Adrenal gland (tissue), 5 donors: ENCODE results near the gene SYNJ2.

Experiments
- POLR2A ChIP-seq, 2 donors: fragments of 450-650 bp; IDR thresholded peaks; one replicate each; pipeline ENCODE4 v1.6.1; 2017; ENCODE audit warnings: antibody characterized with exemption in 2 of 2, mild to moderate bottlenecking in 2 of 2, moderate library complexity in 1 of 2
- TF ChIP-seq, protein P1 (sequence below), 6 experiments: fragments of 450-650 bp in 4 of 6; fragments of 200-600 bp in 2 of 6; sonication (generic) in 1 of 6; IDR thresholded peaks; 1 replicate in 5 of 6; 2 replicates in 1 of 6; pipeline versions ENCODE4 v1.5.1 to v1.8.0; 2016 to 2021; ENCODE audit warnings: antibody characterized with exemption in 6 of 6, mild to moderate bottlenecking in 2 of 6, moderate library complexity in 1 of 6
- donor health status: DM: no; HTN: no; CAD: no.

DNA sequence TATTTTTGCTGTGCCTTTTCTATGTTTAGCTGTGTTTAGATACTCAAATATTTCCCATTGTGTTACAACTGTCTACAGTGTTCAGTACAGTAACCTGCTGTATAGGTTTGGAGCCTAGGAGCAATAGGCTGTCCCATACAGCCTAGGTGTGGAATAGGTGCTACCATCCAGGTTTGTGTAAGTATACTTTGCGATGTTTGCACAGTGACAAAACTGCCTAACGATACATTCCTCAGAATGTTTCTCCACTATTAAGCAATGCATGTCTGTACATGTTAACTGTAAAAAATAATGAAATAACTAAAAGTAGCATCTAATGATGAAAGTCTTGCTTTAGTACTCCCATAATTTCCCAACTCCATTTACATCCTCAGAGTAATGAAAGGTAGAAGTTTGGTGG lies 140.4 kb downstream of the SYNJ2 start:
- TF ChIP-seq POLR2A (IDR thresholded peaks at IDR 0.05) = no peak
- TF ChIP-seq, protein P1, sequence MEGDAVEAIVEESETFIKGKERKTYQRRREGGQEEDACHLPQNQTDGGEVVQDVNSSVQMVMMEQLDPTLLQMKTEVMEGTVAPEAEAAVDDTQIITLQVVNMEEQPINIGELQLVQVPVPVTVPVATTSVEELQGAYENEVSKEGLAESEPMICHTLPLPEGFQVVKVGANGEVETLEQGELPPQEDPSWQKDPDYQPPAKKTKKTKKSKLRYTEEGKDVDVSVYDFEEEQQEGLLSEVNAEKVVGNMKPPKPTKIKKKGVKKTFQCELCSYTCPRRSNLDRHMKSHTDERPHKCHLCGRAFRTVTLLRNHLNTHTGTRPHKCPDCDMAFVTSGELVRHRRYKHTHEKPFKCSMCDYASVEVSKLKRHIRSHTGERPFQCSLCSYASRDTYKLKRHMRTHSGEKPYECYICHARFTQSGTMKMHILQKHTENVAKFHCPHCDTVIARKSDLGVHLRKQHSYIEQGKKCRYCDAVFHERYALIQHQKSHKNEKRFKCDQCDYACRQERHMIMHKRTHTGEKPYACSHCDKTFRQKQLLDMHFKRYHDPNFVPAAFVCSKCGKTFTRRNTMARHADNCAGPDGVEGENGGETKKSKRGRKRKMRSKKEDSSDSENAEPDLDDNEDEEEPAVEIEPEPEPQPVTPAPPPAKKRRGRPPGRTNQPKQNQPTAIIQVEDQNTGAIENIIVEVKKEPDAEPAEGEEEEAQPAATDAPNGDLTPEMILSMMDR (IDR thresholded peaks at IDR 0.05) = no peak
